HepG2 (cell line): ENCODE results near the gene AGXT. TPM values are rescaled to one million over a fixed set of nuclear protein-coding genes. Genes with fewer than 3 reads are reported as not detected.

Experiments used
- ETV6 ChIP-seq: sonication (generic); formaldehyde crosslinking; conservative IDR thresholded peaks from 2 replicates; pipeline ENCODE4 v1.4.0; 2020; ENCODE audit warnings: missing genetic modification reagents
- HMGXB4 ChIP-seq, 2 experiments: sonication (generic) in 1 of 2; formaldehyde crosslinking in 1 of 2; IDR thresholded peaks; 2 replicates each; pipeline versions ENCODE4 v1.4.0 to v1.6.1; 2018 to 2020; ENCODE audit warnings: missing genetic modification reagents in 2 of 2, borderline replicate concordance in 1 of 2, low read depth in 1 of 2, mild to moderate bottlenecking in 1 of 2, missing biosample characterization in 1 of 2
- KDM2A ChIP-seq: sonication (generic); formaldehyde crosslinking; IDR thresholded peaks from 2 replicates; pipeline ENCODE4 v1.4.0; 2020; ENCODE audit warnings: low read depth, missing genetic modification reagents, borderline replicate concordance
- KDM5A ChIP-seq: fragments of 200-600 bp; sonication (generic); IDR thresholded peaks from 2 replicates; pipeline ENCODE4 v1.7.0; 2018; ENCODE audit warnings: antibody characterized with exemption, mild to moderate bottlenecking, low read length, borderline replicate concordance
- KLF13 ChIP-seq: sonication (generic); formaldehyde crosslinking; IDR thresholded peaks from 2 replicates; pipeline ENCODE4 v1.4.0; 2020; ENCODE audit warnings: mild to moderate bottlenecking, missing genetic modification reagents
- MAFK ChIP-seq, 2 experiments: IDR thresholded peaks in 1 of 2; conservative IDR thresholded peaks in 1 of 2; 2 replicates each; pipeline ENCODE4 v1.6.1; 2011; ENCODE audit warnings: improper control_type of control experiment in 2 of 2, low read length in 2 of 2
- NFE2L1 ChIP-seq: sonication (generic); formaldehyde crosslinking; IDR thresholded peaks from 2 replicates; pipeline ENCODE4 v1.4.0; 2020; ENCODE audit warnings: missing genetic modification reagents, mild to moderate bottlenecking, borderline replicate concordance
- RBM22 ChIP-seq: fragments of 200-400 bp; formaldehyde crosslinking; optimal IDR thresholded peaks from 2 replicates; pipeline ENCODE3; 2017; ENCODE audit warnings: mild to moderate bottlenecking, low read length, moderate library complexity
- RORA ChIP-seq: sonication (generic); formaldehyde crosslinking; IDR thresholded peaks from 2 replicates; pipeline ENCODE4 v1.5.0; 2020; ENCODE audit warnings: mild to moderate bottlenecking, missing genetic modification reagents, moderate library complexity
- ZMYM2 ChIP-seq: sonication (generic); formaldehyde crosslinking; IDR thresholded peaks from 2 replicates; pipeline ENCODE4 v1.8.0; 2022; ENCODE audit warnings: mild to moderate bottlenecking, missing genetic modification reagents
- ZNF275 ChIP-seq: sonication (generic); formaldehyde crosslinking; IDR thresholded peaks from 2 replicates; pipeline ENCODE4 v1.8.0; 2022; ENCODE audit warnings: missing genetic modification reagents, mild to moderate bottlenecking, inconsistent platforms, borderline replicate concordance
- ZNF430 ChIP-seq: sonication (generic); formaldehyde crosslinking; IDR thresholded peaks from 2 replicates; pipeline ENCODE4 v1.9.0; 2021; ENCODE audit warnings: mild to moderate bottlenecking, missing genetic modification reagents
- ZNF646 ChIP-seq: sonication (generic); formaldehyde crosslinking; IDR thresholded peaks from 2 replicates; pipeline ENCODE4 v1.9.0; 2021; ENCODE audit warnings: mild to moderate bottlenecking, missing genetic modification reagents
- ZNF879 ChIP-seq: sonication (generic); formaldehyde crosslinking; IDR thresholded peaks from 2 replicates; pipeline ENCODE4 v1.8.1; 2023; ENCODE audit warnings: missing genetic modification reagents
- polyA plus RNA-seq, 8 experiments: library from polyadenylated mRNA; depleted of rRNA in 3 of 8; stranded (reverse) in 7 of 8; unstranded in 1 of 8; fragments of >200 nt; fragmentation: Illumina TruSeq in 4 of 8; extraction: Trizol in 4 of 8; gene quantifications; 2 replicates each; pipeline versions ENCODE4 v1.2.1 to v1.2.3, GENCODE V29; 2011 to 2016; ENCODE audit warnings: low read depth in 4 of 8, missing spikeins in 1 of 8, mixed read lengths in 1 of 8; ENCODE audit not compliant: insufficient read depth in 1 of 8
- total RNA-seq, 5 experiments: library from RNA; depleted of rRNA; stranded (reverse); fragments of >200 nt; fragmentation: Illumina TruSeq; extraction: Trizol; gene quantifications; 2 replicates each; pipeline ENCODE4 v1.2.3, GENCODE V29; 2016; ENCODE audit warnings: low read depth in 1 of 5

AGXT gene
- total and polyA plus RNA-seq, 2 of the 13 experiments (the other 11 are each of a cell fraction or from before 2014, with no cell fraction given), result 41.9 to 96.1 TPM

- TF ChIP-seq KLF13 (CRISPR knock-in tag), result no peak
- TF ChIP-seq RORA (CRISPR knock-in tag), result no peak
- TF ChIP-seq ZMYM2 (CRISPR knock-in tag), result no peak
- TF ChIP-seq ZNF430, result no peak
- no peak for TF ChIP-seq ZNF879 (CRISPR knock-in tag)
- no peak for TF ChIP-seq ETV6 (CRISPR knock-in tag)
- TF ChIP-seq KDM2A (CRISPR knock-in tag), result 0 out of 2 replicates have a peak, but pooled peaks have one; percentile 18
- no peak for TF ChIP-seq ZNF646 (CRISPR knock-in tag)
- TF ChIP-seq ZNF275, result no peak
- TF ChIP-seq HMGXB4 (CRISPR knock-in tag; IDR thresholded peaks at IDR 0.05; ENCODE audit: borderline replicate concordance in 1 of 2, low read depth in 1 of 2), result no peak
- TF ChIP-seq MAFK (conservative IDR thresholded peaks at IDR 0.05 in 1 of 2, IDR thresholded peaks at IDR 0.05 in 1 of 2; ENCODE audit: low read length in 2 of 2), result no peak
- TF ChIP-seq RBM22, result no peak
- no peak for TF ChIP-seq KDM5A
- no peak for TF ChIP-seq NFE2L1 (CRISPR knock-in tag)
Observed at GRCh38 chr2:240895656-240896388, 27.2 kb downstream of the AGXT start, which contains the start of gene MAB21L4 (continued).
